Immature natural killer cell (primary cell): ENCODE data around the gene AHNAK. TPM values are rescaled to one million over a fixed set of nuclear protein-coding genes. Genes with fewer than 3 reads are reported as not detected.
"Not testable (repeated sequence)": the region's sequence is repeated elsewhere in the genome, so short reads cannot be mapped to it uniquely, and the experiment has no call there.

ENCODE experiments used
- DNase-seq, 3 donors: peaks; one replicate each; pipeline ENCODE4 v3.0.0; 2022; ENCODE audit warnings: mixed read lengths in 1 of 3
- H3K27ac Mint-ChIP-seq, 6 donors: one replicate each; pipeline ENCODE4 v1.8.0; 2020; ENCODE audit warnings: mixed read lengths in 6 of 6, mild to moderate bottlenecking in 5 of 6, inconsistent platforms in 4 of 6, moderate library complexity in 3 of 6
- H3K27me3 Mint-ChIP-seq, 3 donors: one replicate each; pipeline ENCODE4 v1.8.0; 2020 to 2021; ENCODE audit warnings: low read depth in 3 of 3, mild to moderate bottlenecking in 3 of 3, mixed read lengths in 3 of 3, moderate library complexity in 3 of 3, inconsistent platforms in 1 of 3
- H3K36me3 Mint-ChIP-seq, 3 donors: one replicate each; pipeline ENCODE4 v1.8.0; 2020; ENCODE audit warnings: mixed read lengths in 3 of 3, inconsistent platforms in 2 of 3, mild to moderate bottlenecking in 2 of 3
- H3K4me1 Mint-ChIP-seq, 2 donors: one replicate each; pipeline ENCODE4 v1.8.0; 2020; ENCODE audit warnings: inconsistent platforms in 2 of 2, mild to moderate bottlenecking in 2 of 2, mixed read lengths in 2 of 2, moderate library complexity in 1 of 2
- H3K4me3 Mint-ChIP-seq, 5 donors: one replicate each; pipeline ENCODE4 v1.8.0; 2020; ENCODE audit warnings: mild to moderate bottlenecking in 5 of 5, mixed read lengths in 5 of 5, inconsistent platforms in 3 of 5, moderate library complexity in 3 of 5
- H3K9me3 Mint-ChIP-seq, 6 donors: one replicate each; pipeline ENCODE4 v1.8.0; 2020; ENCODE audit warnings: mild to moderate bottlenecking in 6 of 6, mixed read lengths in 6 of 6, inconsistent platforms in 4 of 6, moderate library complexity in 3 of 6
- polyA plus RNA-seq, 3 donors: library from polyadenylated mRNA; unstranded; fragments of 300-500 nt; fragmentation: Illumina TruSeq; gene quantifications; one replicate each; pipeline ENCODE4 v1.2.3, GENCODE V29; 2021

AHNAK gene
- polyA plus RNA-seq, 3 donors from 2014 or later = 45.0 to 217 (median 57.2) TPM

DNA sequence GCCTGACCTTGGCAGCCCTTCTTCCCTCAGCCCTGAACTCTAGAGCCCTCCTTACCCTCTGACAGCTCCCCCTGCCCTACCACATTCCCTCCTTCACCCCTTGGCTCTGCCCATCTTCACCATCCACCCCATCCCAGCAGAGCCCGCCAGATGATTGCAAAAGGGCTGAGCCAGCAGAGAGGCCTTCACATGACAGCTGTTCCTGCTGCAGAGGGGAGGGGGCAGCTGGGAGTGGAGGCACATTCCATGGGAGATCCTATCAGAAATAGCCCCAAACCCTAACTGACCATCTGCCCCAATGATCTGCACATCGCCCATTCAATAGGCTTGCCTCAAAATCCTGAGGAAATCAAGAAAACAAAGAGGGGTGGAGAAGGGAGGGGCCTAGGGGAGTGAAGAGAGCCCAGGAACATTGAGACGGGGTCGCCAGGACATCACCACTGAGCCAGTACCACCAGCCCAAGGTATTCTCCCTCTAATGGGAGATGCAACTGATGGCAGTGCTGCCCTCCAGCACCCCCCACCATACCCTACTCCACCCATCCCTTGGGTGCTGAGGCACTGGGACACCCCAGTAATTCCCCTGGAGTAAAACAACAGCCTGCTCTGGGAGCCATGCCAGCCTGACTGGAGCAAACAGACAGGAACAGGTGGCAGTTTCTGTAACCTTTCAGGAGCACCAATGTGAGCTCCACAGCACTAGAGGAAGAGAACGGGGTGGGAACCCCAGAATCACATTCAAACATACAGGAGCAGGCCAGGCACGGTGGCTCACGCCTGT lies 8.0 kb upstream of the AHNAK start:
- Mint-ChIP-seq H3K4me3 (peak overlapping the region; percentile 81 to 87 (median 87)), H3K36me3 (peaks cover 3 to 6% (median 5%) of the 10 kb centered on the region in 3 donors), H3K9me3 (peaks cover 0 to 2% (median 0%) of the 10 kb centered on the region in 6 donors), H3K27me3 (peaks cover 19 to 30% (median 21%) of the 10 kb centered on the region in 3 donors), H3K4me1 (peaks cover 88 to 91% of the 10 kb centered on the region in 2 donors), H3K27ac (peak overlapping the region; percentile 92 to 98 (median 96))
- DNase-seq = no peak

GRCh38 chr11:62553839-62554361 lies 7.3 kb upstream of the AHNAK start:
- peaks cover 19 to 27% (median 21%) of the 10 kb centered on the region in 3 donors for H3K27me3 Mint-ChIP-seq
- H3K27ac Mint-ChIP-seq = peak overlapping the region; percentile 92 to 98 (median 96)
- peaks cover 81 to 84% of the 10 kb centered on the region in 2 donors for H3K4me1 Mint-ChIP-seq
- no peak for DNase-seq
- no peaks in the 10 kb centered on the region for H3K36me3 Mint-ChIP-seq
- H3K4me3 Mint-ChIP-seq = peak overlapping the region; percentile 81 to 87 (median 87)
- peaks cover 0 to 2% (median 0%) of the 10 kb centered on the region in 6 donors for H3K9me3 Mint-ChIP-seq

DNA sequence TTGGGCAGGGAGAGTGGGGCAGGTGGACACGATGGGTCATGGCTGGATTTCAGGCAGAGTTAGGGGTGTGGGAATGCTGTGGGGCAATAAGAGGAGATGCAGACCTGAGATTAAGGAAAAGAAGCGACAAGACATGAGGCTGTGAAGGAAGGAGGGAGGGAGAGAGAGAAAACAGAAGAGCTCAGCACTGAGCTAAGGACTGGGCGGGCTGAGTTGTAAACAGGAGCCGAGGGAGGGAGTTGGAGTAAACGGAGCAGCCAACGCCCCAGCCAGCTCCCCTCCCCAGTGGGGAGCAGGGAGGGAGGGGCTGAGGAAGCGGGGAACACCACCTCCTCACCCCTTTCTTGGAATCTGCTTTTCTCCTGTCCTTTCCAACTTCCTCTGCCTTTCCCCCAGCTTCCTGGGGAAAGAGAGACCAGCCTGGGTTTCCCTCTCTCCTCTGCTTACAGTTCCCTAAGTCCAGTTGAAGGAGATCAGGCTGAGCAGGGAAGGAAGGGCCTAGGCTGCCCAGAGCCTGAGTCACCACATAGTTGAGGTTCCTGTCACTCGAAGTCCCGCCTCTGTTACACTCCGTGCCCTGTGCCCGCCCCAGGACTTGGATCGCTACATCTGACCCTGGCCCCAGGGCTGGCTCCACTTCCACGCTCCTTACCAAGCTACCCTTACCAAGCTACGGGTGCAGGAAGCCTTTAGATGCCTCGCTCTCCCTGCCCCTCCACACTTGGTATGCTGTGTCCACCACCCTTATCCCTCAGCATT lies 6.7 kb upstream of the AHNAK start:
- Mint-ChIP-seq H3K27ac (peak overlapping the region; percentile 92 to 98 (median 96)), H3K36me3 (no peaks in the 10 kb centered on the region), H3K4me1 (peaks cover 75 to 83% of the 10 kb centered on the region in 2 donors), H3K9me3 (peaks cover 0 to 2% (median 0%) of the 10 kb centered on the region in 6 donors), H3K27me3 (peaks cover 17 to 26% (median 21%) of the 10 kb centered on the region in 3 donors), H3K4me3 (peak overlapping the region; percentile 81 to 87 (median 87))
- peak; percentile 35 to 52 (median 36) for DNase-seq

- Mint-ChIP-seq H3K4me3 (peak overlapping the region; percentile 81 to 87 (median 87)), H3K9me3 (peaks cover 0 to 2% (median 0%) of the 10 kb centered on the region in 6 donors), H3K27me3 (peaks cover 12 to 23% (median 16%) of the 10 kb centered on the region in 3 donors), H3K27ac (peak overlapping the region; percentile 92 to 98 (median 96)), H3K4me1 (peaks cover 75 to 83% of the 10 kb centered on the region in 2 donors), H3K36me3 (no peaks in the 10 kb centered on the region)
- DNase-seq = no peak
These were observed 6.0 kb upstream of the AHNAK start for GRCh38 chr11:62552485-62553079.

GRCh38 chr11:62550478-62550877 lies 3.9 kb upstream of the AHNAK start:
- H3K27me3 Mint-ChIP-seq = peaks cover 3 to 11% (median 10%) of the 10 kb centered on the region in 3 donors
- not testable (repeated sequence) for DNase-seq

GRCh38 chr11:62548545-62549335 lies 2.1 kb upstream of the AHNAK start:
- Mint-ChIP-seq H3K4me3 (peak overlapping the region in 1 of 5 donors; percentile 9), H3K4me1 (peaks cover 56 to 64% of the 10 kb centered on the region in 2 donors), H3K9me3 (peaks cover 0 to 2% (median 0%) of the 10 kb centered on the region in 6 donors), H3K27me3 (peaks cover 5 to 10% (median 9%) of the 10 kb centered on the region in 3 donors), H3K27ac (peak overlapping the region in 1 of 6 donors; percentile 31), H3K36me3 (no peaks in the 10 kb centered on the region)
- DNase-seq = no peak

More at GRCh38 chr11:62550478-62550877, 3.9 kb upstream of the AHNAK start:
- H3K36me3 Mint-ChIP-seq, H3K9me3 Mint-ChIP-seq, H3K4me3 Mint-ChIP-seq: not testable (repeated sequence)
- peak overlapping the region in 5 of 6 donors; percentile 43 to 98 (median 92) for H3K27ac Mint-ChIP-seq
- H3K4me1 Mint-ChIP-seq = peaks cover 60 to 69% of the 10 kb centered on the region in 2 donors

- peaks cover 56 to 64% of the 10 kb centered on the region in 2 donors for H3K4me1 Mint-ChIP-seq
- DNase-seq = no peak
- H3K9me3 Mint-ChIP-seq = peaks cover 0 to 2% (median 0%) of the 10 kb centered on the region in 6 donors
- peak overlapping the region; percentile 83 to 99 (median 87) for H3K4me3 Mint-ChIP-seq
- no peaks in the 10 kb centered on the region for H3K36me3 Mint-ChIP-seq
- peaks cover 5 to 10% (median 6%) of the 10 kb centered on the region in 3 donors for H3K27me3 Mint-ChIP-seq
- peak overlapping the region; percentile 31 to 85 (median 79) for H3K27ac Mint-ChIP-seq
These were observed 1.2 kb upstream of the AHNAK start for GRCh38 chr11:62547691-62548281.

DNA sequence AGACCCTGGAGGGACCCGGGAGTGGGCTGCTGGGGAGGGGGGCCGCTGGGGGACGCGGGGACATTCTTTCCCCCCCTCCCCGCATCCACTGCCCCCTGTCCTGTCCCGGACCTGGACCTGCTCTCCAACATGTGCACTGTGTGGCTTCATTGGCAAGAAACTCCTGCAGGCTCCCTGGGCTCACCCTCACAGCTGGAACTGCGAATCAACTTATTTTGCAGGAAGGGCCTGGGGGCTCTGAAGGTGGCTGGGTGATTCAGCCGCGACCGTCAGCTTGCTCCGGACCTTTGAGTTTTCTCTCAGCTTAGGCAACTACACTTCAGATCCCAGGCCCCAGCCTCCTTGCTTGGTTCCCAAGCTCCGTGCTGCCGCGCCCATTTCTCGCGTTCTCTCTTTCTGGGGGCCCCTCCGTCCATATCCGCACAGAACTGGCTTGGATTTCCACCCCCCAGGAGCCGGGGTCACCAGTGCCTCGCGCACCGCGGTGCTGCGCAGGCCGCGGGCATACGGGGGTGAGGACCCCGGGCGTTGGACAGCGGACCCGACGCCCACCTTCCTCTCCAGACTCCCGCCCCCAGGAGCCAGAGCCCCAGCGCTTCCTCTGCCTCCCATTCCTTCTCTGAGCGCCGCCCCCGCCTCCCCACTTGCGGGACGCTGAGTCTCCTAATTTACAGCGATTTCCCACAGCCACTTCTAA lies 471 bp upstream of the AHNAK start:
- no peak for DNase-seq
- H3K27me3 Mint-ChIP-seq = peaks cover 5 to 8% (median 6%) of the 10 kb centered on the region in 3 donors
- peak overlapping the region; percentile 57 to 86 (median 84) for H3K27ac Mint-ChIP-seq
- peak overlapping the region; percentile 83 to 99 (median 87) for H3K4me3 Mint-ChIP-seq
- peaks cover 0 to 2% (median 0%) of the 10 kb centered on the region in 6 donors for H3K9me3 Mint-ChIP-seq
- peaks cover 56 to 61% of the 10 kb centered on the region in 2 donors for H3K4me1 Mint-ChIP-seq
- no peaks in the 10 kb centered on the region for H3K36me3 Mint-ChIP-seq

- Mint-ChIP-seq H3K4me3 (peak overlapping the region; percentile 96 to 99 (median 96)), H3K9me3 (no peaks in the 10 kb centered on the region), H3K36me3 (no peaks in the 10 kb centered on the region), H3K27ac (peak overlapping the region; percentile 90 to 95 (median 94)), H3K27me3 (peaks cover 0 to 6% (median 3%) of the 10 kb centered on the region in 3 donors), H3K4me1 (peaks cover 58 to 61% of the 10 kb centered on the region in 2 donors)
- DNase-seq = peak in 2 of 3 donors; percentile 29 to 31
These were observed 966 bp downstream of the AHNAK start for GRCh38 chr11:62545437-62546243.

- Mint-ChIP-seq H3K36me3 (no peaks in the 10 kb centered on the region), H3K9me3 (no peaks in the 10 kb centered on the region), H3K4me1 (peaks cover 65 to 67% of the 10 kb centered on the region in 2 donors), H3K4me3 (peak overlapping the region; percentile 96 to 99 (median 96)), H3K27ac (peak overlapping the region; percentile 90 to 95 (median 94)), H3K27me3 (peaks cover 0 to 6% (median 3%) of the 10 kb centered on the region in 3 donors)
- DNase-seq = peak in 2 of 3 donors; percentile 30 to 31
These were observed 1.8 kb downstream of the AHNAK start for GRCh38 chr11:62544581-62545436.
